GM18508 (cell line): ENCODE results near the gene LRP1.

Source experiments
- ATAC-seq: cut with Tn5 transposase; IDR thresholded peaks from one replicate; pipeline ENCODE4 v1.9.1; 2021; ENCODE audit warnings: moderate number of reproducible peaks; ENCODE audit not compliant: insufficient read depth, unreplicated experiment

LRP1 gene

GRCh38 chr12:57168058-57168457, 39.8 kb downstream of the LRP1 start:
- ATAC-seq: no peak

GRCh38 chr12:57169046-57169795, 40.9 kb downstream of the LRP1 start:
- no peak for ATAC-seq

GRCh38 chr12:57169969-57170368, 41.7 kb downstream of the LRP1 start:
- ATAC-seq: no peak

DNA sequence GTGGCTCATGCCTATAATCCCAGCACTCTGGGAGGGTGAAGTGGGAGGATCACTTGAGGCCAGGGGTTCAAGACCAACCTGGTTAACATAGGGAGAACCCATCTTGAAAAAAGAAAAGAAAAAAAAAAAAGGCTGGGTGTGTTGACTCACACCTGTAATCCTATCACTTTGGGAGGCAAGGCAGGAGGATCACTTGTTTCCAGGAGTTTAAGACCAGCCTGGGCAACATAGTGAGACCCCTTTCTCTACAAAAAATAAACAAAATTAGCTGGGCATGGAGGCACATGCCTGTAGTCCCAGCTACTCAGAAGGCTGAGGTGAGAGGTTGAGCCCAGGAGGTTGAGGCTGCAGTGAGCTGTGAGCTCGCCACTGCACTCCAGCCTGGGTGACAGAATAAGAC, 42.1 kb downstream of the LRP1 start:
- no peak for ATAC-seq

DNA sequence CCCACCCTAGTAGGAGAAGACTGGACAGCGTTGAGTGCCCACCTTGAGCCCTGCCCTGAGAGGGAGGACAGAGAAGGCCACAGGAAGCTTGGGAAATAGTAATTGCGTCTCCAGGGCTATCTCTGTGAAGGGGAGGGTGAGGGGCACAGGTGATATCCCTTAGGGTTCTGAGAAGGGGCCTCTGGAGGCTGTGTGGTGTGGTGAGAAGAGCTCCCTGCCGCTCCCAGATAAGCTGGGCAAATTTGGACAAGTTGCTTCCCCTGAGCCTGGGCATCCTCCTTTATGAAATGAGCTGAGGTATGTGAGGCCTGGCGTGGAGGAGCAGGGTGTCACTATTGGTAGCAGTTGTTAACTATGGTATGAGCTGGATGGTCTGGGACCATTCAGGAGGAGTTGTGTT, 42.6 kb downstream of the LRP1 start:
- ATAC-seq: no peak

GRCh38 chr12:57171668-57172067, 43.4 kb downstream of the LRP1 start:
- ATAC-seq: no peak

- ATAC-seq: no peak
Observed at GRCh38 chr12:57173089-57173488, 44.8 kb downstream of the LRP1 start.

GRCh38 chr12:57173683-57174082, 45.4 kb downstream of the LRP1 start:
- no peak for ATAC-seq

- no peak for ATAC-seq
Observed at GRCh38 chr12:57175428-57176138, 47.3 kb downstream of the LRP1 start.

- ATAC-seq: no peak
Observed at GRCh38 chr12:57176139-57176477, 47.8 kb downstream of the LRP1 start.

GRCh38 chr12:57176846-57177245, 48.6 kb downstream of the LRP1 start:
- no peak for ATAC-seq

GRCh38 chr12:57177354-57177753, 49.1 kb downstream of the LRP1 start:
- ATAC-seq: no peak

- no peak for ATAC-seq
Observed at GRCh38 chr12:57178213-57178612, 49.9 kb downstream of the LRP1 start.

DNA sequence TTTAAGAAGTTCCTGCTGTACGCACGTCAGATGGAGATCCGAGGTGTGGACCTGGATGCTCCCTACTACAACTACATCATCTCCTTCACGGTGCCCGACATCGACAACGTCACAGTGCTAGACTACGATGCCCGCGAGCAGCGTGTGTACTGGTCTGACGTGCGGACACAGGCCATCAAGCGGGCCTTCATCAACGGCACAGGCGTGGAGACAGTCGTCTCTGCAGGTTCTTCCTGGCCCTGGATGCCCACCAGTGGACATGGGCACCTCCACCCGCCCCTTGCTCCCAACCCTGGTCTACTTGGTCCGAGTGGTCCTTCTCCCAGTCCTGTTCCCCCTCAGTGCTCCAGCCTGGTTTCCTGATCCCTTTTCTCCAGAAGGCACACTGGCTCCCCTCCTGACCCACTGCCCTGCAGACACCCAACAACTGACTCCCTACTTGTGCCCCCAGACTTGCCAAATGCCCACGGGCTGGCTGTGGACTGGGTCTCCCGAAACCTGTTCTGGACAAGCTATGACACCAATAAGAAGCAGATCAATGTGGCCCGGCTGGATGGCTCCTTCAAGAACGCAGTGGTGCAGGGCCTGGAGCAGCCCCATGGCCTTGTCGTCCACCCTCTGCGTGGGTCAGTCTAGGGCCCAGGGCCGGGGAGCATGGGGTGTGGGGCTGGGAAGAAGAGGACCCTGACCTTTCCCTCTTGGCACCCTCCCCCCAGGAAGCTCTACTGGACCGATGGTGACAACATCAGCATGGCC, 51.2 kb downstream of the LRP1 start:
- no peak for ATAC-seq

GRCh38 chr12:57180321-57180989, 52.2 kb downstream of the LRP1 start:
- ATAC-seq: no peak

DNA sequence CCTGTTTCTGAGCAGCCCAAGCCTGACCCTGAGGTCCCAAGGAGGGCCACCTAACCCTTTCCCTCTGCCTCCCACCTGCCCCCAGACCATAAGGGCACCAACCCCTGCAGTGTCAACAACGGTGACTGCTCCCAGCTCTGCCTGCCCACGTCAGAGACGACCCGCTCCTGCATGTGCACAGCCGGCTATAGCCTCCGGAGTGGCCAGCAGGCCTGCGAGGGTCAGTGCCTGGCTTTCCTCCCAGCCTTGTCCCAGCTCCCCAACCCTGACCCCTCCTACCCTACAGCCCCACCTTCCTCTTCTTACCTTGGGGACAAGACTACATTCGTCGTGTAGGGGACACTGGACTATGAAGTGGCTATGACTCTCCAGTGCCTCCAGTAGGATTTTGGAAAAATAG, 52.8 kb downstream of the LRP1 start:
- no peak for ATAC-seq

DNA sequence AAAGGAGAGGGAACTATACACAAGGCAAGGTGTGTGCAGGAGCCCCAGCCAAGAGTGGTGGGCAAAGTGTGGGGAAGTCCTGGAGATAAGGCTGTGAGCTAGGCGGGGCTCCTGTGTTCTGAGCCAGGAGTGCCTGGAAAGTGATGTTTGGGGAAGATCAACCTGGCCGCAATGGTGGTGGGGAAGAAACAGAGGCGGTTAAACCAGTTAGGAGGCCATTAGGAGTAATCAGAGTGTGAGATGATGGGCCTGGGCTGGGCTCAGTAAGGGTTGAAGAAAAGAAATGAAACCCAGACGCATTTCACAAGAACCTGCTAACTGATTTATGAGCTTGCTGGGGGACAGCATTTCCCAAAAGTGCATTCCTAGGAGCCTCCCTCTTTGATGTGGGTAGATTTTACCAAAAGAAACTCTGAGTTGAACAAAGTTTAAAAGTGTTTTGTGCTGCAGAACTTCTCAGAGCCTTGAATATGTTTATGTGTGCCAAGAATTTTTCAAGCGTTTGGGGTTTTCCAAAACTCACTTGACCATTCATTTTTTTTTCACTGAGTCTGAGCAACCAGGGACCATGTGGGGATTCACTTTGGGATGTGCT, 53.4 kb downstream of the LRP1 start:
- no peak for ATAC-seq

GRCh38 chr12:57182918-57183575, 54.8 kb downstream of the LRP1 start:
- no peak for ATAC-seq

DNA sequence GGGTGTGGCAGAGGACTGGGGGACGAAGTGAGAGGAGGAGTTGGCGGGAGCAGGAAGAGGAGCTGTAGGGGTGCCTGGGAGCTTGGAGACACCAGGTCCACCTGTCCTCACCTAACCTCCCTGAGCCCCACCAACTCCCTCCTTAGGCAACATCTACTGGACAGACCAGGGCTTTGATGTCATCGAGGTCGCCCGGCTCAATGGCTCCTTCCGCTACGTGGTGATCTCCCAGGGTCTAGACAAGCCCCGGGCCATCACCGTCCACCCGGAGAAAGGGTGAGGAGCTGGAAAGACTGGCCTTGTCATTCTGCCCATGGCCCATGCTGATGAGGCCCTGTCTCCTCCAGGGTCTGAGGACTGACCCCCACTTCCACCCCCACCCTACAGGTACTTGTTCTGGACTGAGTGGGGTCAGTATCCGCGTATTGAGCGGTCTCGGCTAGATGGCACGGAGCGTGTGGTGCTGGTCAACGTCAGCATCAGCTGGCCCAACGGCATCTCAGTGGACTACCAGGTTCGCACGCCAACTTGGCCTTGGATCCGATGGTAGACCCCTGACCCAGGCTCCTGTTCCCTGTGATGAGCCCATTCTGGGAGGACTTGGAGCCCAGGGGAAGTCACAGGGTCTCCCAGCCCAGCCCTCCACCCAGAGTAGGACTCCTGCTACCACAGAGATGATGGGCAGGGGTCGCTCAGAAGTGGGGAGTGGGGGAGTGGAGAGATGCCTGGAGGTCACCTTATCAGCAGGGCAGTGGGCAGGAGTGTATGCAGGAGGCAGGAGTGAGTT, 55.8 kb downstream of the LRP1 start:
- ATAC-seq: no peak
